HepG2 (cell line): Measurements from ENCODE around the gene OR6A2. TPM values are rescaled to one million over a fixed set of nuclear protein-coding genes. Genes with fewer than 3 reads are reported as not detected.

ENCODE experiments used
- ATAC-seq: fragments of 200-7000 bp; cut with Tn5 transposase; 3 replicates; pipeline ENCODE4 v1.9.1; 2020; ENCODE audit warnings: mild to moderate bottlenecking, moderate library complexity
- BruUV-seq: library from RNA; stranded (reverse); fragments of 400-500 nt; replicated peaks from 2 replicates; lab custom pipeline; 2021; lab: Mats Ljungman, UMichigan
- CTCF ChIA-PET: fragments of 300-600 bp; formaldehyde crosslinking; extraction: SDS; loops from one replicate; lab custom pipeline; 2021; ENCODE audit warnings: low total read pairs, inconsistent platforms, low intra/inter-chr PET ratio; lab: Yijun Ruan, JAX
- POLR2A ChIA-PET: fragments of 350-600 bp; sonication (Branson Sonifier 250); formaldehyde crosslinking; loops from one replicate; lab custom pipeline; 2020; ENCODE audit warnings: antibody characterized with exemption, inconsistent platforms; lab: Yijun Ruan, JAX
- DNase-seq: peaks from one replicate; pipeline ENCODE4 v3.0.0-alpha.2; 2015; ENCODE audit warnings: low spot score
- FAIRE-seq: peaks from 3 replicates; lab custom pipeline; 2011; peaks lifted over from hg19 to GRCh38; lab: Jason Lieb, UNC
- H2AFZ ChIP-seq: one replicate; pipeline ENCODE4 v1.6.1; 2011; ENCODE audit warnings: low read length, inconsistent platforms
- H3K27ac ChIP-seq: fragments of 300-600 bp; 3 replicates; pipeline ENCODE4 v1.8.0; 2011; ENCODE audit warnings: mixed run types, mild to moderate bottlenecking, mixed read lengths, low read length, inconsistent platforms; ENCODE audit not compliant: insufficient read depth; ENCODE audit errors: extremely low read length
- H3K27me3 ChIP-seq, 2 experiments: fragments of 200-600 bp in 1 of 2; 2 replicates in 1 of 2; 3 replicates in 1 of 2; pipeline versions ENCODE4 v1.6.0 to v1.8.0; 2011; ENCODE audit warnings: low read length in 2 of 2, mild to moderate bottlenecking in 2 of 2, moderate library complexity in 2 of 2, inconsistent platforms in 1 of 2; ENCODE audit not compliant: insufficient read depth in 2 of 2, control insufficient read depth in 1 of 2
- H3K36me3 ChIP-seq, 2 experiments: fragments of 200-600 bp in 1 of 2; replicated peaks in 1 of 2; 2 replicates in 1 of 2; 3 replicates in 1 of 2; pipeline versions ENCODE4 v1.5.1 to v1.8.0; 2011; ENCODE audit warnings: low read length in 2 of 2, inconsistent platforms in 1 of 2; ENCODE audit not compliant: insufficient read depth in 2 of 2, control insufficient read depth in 1 of 2
- H3K4me1 ChIP-seq: 2 replicates; pipeline ENCODE4 v1.5.1; 2012; ENCODE audit warnings: low read length, inconsistent platforms; ENCODE audit not compliant: insufficient read depth
- H3K4me2 ChIP-seq: 2 replicates; pipeline ENCODE4 v1.6.0; 2011; ENCODE audit warnings: low read depth, low read length, inconsistent platforms
- H3K4me3 ChIP-seq, 3 experiments: fragments of 200-600 bp in 1 of 3; sonication (generic), shearing (Covaris generic) in 1 of 3; replicated peaks in 1 of 3; 2 replicates each; pipeline ENCODE4 v1.5.1; 2011 to 2016; ENCODE audit warnings: low read length in 3 of 3, inconsistent platforms in 2 of 3, low read depth in 2 of 3, mild to moderate bottlenecking in 2 of 3, control low read depth in 1 of 3, mixed read lengths in 1 of 3; ENCODE audit not compliant: insufficient read depth in 1 of 3
- H3K79me2 ChIP-seq: one replicate; pipeline ENCODE4 v1.6.1; 2011; ENCODE audit warnings: low read length, inconsistent platforms; ENCODE audit not compliant: insufficient read depth
- H3K9ac ChIP-seq: 2 replicates; pipeline ENCODE4 v1.6.0; 2011; ENCODE audit warnings: mild to moderate bottlenecking, low read depth, low read length, inconsistent platforms; ENCODE audit not compliant: insufficient read depth
- H3K9me3 ChIP-seq: 2 replicates; pipeline ENCODE4 v1.5.1; 2012; ENCODE audit warnings: mild to moderate bottlenecking, low read length
- H4K20me1 ChIP-seq: 2 replicates; pipeline ENCODE4 v1.6.0; 2011; ENCODE audit warnings: inconsistent platforms, mild to moderate bottlenecking, low read length, moderate library complexity; ENCODE audit not compliant: insufficient read depth
- FOXK1 ChIP-seq: sonication (generic); formaldehyde crosslinking; IDR thresholded peaks from 2 replicates; pipeline ENCODE4 v1.4.0; 2020; ENCODE audit warnings: low read depth, missing genetic modification reagents, borderline replicate concordance
- HDAC6 ChIP-seq: fragments of 200-600 bp; sonication (generic); IDR thresholded peaks from 2 replicates; pipeline ENCODE4 v1.7.0; 2017; ENCODE audit warnings: mild to moderate bottlenecking, antibody characterized with exemption, low read length, low read depth
- NFIC ChIP-seq: IDR thresholded peaks from 2 replicates; pipeline ENCODE4 v1.6.1; 2012; ENCODE audit warnings: mild to moderate bottlenecking, low read length, inconsistent platforms
- SALL2 ChIP-seq: sonication (generic); formaldehyde crosslinking; IDR thresholded peaks from 2 replicates; pipeline ENCODE4 v1.8.1; 2023; ENCODE audit warnings: mild to moderate bottlenecking, missing genetic modification reagents, inconsistent platforms
- SATB2 ChIP-seq: sonication (generic); formaldehyde crosslinking; IDR thresholded peaks from 2 replicates; pipeline ENCODE4 v1.5.0; 2020; ENCODE audit warnings: missing genetic modification reagents
- YY1 ChIP-seq: IDR thresholded peaks from 2 replicates; pipeline ENCODE4 v1.6.1; 2011; ENCODE audit warnings: low read length, low read depth, moderate library complexity, mild to moderate bottlenecking; ENCODE audit not compliant: insufficient read depth, insufficient replicate concordance
- ZBTB10 ChIP-seq: sonication (generic); formaldehyde crosslinking; IDR thresholded peaks from 2 replicates; pipeline ENCODE4 v1.4.0; 2020; ENCODE audit warnings: missing genetic modification reagents, borderline replicate concordance
- ZNF124 ChIP-seq: sonication (generic); formaldehyde crosslinking; IDR thresholded peaks from 2 replicates; pipeline ENCODE4 v1.4.0; 2020; ENCODE audit warnings: missing genetic modification reagents
- ZNF430 ChIP-seq: sonication (generic); formaldehyde crosslinking; IDR thresholded peaks from 2 replicates; pipeline ENCODE4 v1.9.0; 2021; ENCODE audit warnings: mild to moderate bottlenecking, missing genetic modification reagents
- WGBS: methylation state at CpG from one replicate; pipeline ENCODE4 v1.1.6; 2017; ENCODE audit warnings: low lambda C conversion rate; 5-methylcytosine and 5-hydroxymethylcytosine counted together
- in situ Hi-C: cut with HindIII; loops from 2 replicates; pipeline ENCODE4 v1.10.0; 2017; ENCODE audit warnings: low pct_unique_long_range_greater_than_20kb; ENCODE audit not compliant: extremely low pct_ligation_motif_present
- intact Hi-C: fragments of 100-400 bp; cut with micrococcal nuclease; formaldehyde crosslinking; loops from one replicate; pipeline ENCODE4 v1.10.0; 2022; ENCODE audit not compliant: unreplicated experiment
- polyA plus RNA-seq, 8 experiments: library from polyadenylated mRNA; depleted of rRNA in 3 of 8; stranded (reverse) in 7 of 8; unstranded in 1 of 8; fragments of >200 nt; fragmentation: Illumina TruSeq in 4 of 8; extraction: Trizol in 4 of 8; gene quantifications; 2 replicates each; pipeline versions ENCODE4 v1.2.1 to v1.2.3, GENCODE V29; 2011 to 2016; ENCODE audit warnings: low read depth in 4 of 8, missing spikeins in 1 of 8, mixed read lengths in 1 of 8; ENCODE audit not compliant: insufficient read depth in 1 of 8
- total RNA-seq, 5 experiments: library from RNA; depleted of rRNA; stranded (reverse); fragments of >200 nt; fragmentation: Illumina TruSeq; extraction: Trizol; gene quantifications; 2 replicates each; pipeline ENCODE4 v1.2.3, GENCODE V29; 2016; ENCODE audit warnings: low read depth in 1 of 5
- TF ChIP-seq, protein P1 (sequence below), 2 experiments: IDR thresholded peaks; 2 replicates each; pipeline ENCODE4 v1.6.1; 2011 to 2012; ENCODE audit warnings: low read length in 2 of 2, borderline replicate concordance in 1 of 2, low read depth in 1 of 2, mild to moderate bottlenecking in 1 of 2, moderate library complexity in 1 of 2

OR6A2 gene
- total and polyA plus RNA-seq, 2 of the 13 experiments (the other 11 are each of a cell fraction or from before 2014, with no cell fraction given): not detected

DNA sequence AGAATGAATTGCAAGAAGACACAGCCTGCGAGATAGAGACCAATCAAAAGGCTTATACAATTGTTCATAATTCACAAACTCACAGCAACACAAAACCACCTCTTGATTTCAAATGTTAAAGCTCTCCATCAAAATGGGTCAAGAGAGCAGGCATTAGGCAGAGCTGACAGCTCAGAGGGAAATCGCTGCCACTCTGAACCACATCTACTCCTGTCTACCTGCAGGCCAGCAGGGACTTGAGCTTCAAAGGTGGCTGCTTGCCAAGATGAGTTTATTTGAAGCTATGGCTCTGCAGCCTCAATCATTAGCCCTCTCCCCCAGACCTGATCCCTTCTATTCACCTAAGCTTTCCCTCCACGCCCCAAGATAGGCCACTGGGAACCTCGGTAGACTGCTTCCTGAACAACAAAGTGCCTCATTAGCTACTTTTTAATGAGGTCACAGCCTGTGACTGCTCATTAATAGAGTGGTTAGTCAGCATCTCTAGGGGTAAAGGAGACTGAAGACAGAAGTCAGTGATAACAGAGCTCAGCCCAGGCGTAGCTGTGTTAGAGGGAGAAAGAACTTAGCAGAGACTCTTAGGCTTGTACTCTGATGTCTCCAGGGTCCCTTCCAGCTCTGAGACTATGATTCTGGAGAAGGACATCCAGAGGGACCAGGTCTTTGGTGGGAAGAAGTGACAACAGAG is 24.8 kb upstream of the OR6A2 start:
- intact Hi-C loops: no loop called here
- DNase-seq (no peak), ATAC-seq (no peak), FAIRE-seq (no peak)
- BruUV-seq: no TSS peak
- CTCF ChIA-PET: no interaction called here
- Histone ChIP-seq H3K9ac (no peak overlapping the region), H3K79me2 (no peaks in the 10 kb centered on the region), H3K27me3 (no peaks in the 10 kb centered on the region), H4K20me1 (no peaks in the 10 kb centered on the region), H3K4me2 (no peak overlapping the region), H3K4me3 (no peak overlapping the region), H3K27ac (no peak overlapping the region), H3K4me1 (no peaks in the 10 kb centered on the region), H3K36me3 (no peaks in the 10 kb centered on the region), H3K9me3 (no peaks in the 10 kb centered on the region), H2AFZ (no peak overlapping the region)
- POLR2A ChIA-PET: no interaction called here
- in situ Hi-C loops: no loop called here
- 3% methylated on average over 5 of the region's 5 CpGs for whole genome bisulfite sequencing
- TF ChIP-seq ZBTB10 (CRISPR knock-in tag): no peak
- TF ChIP-seq FOXK1 (CRISPR knock-in tag): no peak
- TF ChIP-seq YY1: no peak
- no peak for TF ChIP-seq ZNF430
- TF ChIP-seq HDAC6: no peak

DNA sequence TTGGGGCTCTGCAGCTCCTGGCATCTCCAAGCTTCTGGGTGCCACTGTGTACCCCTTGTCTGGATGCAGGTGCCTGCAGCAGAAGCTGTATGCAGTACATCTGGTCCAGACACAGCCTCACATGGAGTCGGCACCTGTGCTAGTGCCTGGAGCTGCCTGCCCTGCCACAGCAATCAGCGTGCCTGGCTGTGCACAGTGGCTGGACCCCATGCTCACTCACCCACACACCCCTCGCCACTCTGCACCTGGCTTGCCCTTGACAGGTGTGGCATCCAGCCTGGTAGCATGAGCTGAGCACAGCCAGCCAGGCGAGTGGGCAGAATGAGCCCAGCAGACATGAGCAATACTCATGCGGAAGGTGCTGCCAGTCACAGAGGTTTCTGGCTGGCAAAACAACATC is 19.5 kb upstream of the OR6A2 start:
- Histone ChIP-seq H3K79me2 (no peaks in the 10 kb centered on the region), H3K27me3 (no peaks in the 10 kb centered on the region; a peak in 1 of 5 replicates), H3K27ac (no peak overlapping the region), H3K36me3 (no peaks in the 10 kb centered on the region), H4K20me1 (no peaks in the 10 kb centered on the region), H3K4me1 (no peaks in the 10 kb centered on the region), H3K4me3 (no peak overlapping the region), H3K9me3 (no peaks in the 10 kb centered on the region), H2AFZ (no peak overlapping the region), H3K9ac (no peak overlapping the region), H3K4me2 (no peak overlapping the region)
- intact Hi-C loops: no loop called here
- DNase-seq (no peak), ATAC-seq (no peak), FAIRE-seq (no peak)
- 33% methylated on average over 3 of the region's 5 CpGs for WGBS
- POLR2A ChIA-PET: no interaction called here
- in situ Hi-C loops: no loop called here
- CTCF ChIA-PET: no interaction called here
- BruUV-seq: no TSS peak
- TF ChIP-seq NFIC: no peak
- no peak for TF ChIP-seq SALL2
- no peak for TF ChIP-seq ZNF124 (CRISPR knock-in tag)
- no peak for TF ChIP-seq SATB2
- TF ChIP-seq, protein P1, sequence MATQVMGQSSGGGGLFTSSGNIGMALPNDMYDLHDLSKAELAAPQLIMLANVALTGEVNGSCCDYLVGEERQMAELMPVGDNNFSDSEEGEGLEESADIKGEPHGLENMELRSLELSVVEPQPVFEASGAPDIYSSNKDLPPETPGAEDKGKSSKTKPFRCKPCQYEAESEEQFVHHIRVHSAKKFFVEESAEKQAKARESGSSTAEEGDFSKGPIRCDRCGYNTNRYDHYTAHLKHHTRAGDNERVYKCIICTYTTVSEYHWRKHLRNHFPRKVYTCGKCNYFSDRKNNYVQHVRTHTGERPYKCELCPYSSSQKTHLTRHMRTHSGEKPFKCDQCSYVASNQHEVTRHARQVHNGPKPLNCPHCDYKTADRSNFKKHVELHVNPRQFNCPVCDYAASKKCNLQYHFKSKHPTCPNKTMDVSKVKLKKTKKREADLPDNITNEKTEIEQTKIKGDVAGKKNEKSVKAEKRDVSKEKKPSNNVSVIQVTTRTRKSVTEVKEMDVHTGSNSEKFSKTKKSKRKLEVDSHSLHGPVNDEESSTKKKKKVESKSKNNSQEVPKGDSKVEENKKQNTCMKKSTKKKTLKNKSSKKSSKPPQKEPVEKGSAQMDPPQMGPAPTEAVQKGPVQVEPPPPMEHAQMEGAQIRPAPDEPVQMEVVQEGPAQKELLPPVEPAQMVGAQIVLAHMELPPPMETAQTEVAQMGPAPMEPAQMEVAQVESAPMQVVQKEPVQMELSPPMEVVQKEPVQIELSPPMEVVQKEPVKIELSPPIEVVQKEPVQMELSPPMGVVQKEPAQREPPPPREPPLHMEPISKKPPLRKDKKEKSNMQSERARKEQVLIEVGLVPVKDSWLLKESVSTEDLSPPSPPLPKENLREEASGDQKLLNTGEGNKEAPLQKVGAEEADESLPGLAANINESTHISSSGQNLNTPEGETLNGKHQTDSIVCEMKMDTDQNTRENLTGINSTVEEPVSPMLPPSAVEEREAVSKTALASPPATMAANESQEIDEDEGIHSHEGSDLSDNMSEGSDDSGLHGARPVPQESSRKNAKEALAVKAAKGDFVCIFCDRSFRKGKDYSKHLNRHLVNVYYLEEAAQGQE (IDR thresholded peaks at IDR 0.05; ENCODE audit: borderline replicate concordance in 1 of 2, low read depth in 1 of 2, low read length in 2 of 2): no peak
